ENCODE results near the gene ZNF775.
A peak's percentile ranks its signal among the peaks of the same experiment; 100 is the strongest.

ZNF775 gene

GRCh38 chr7:150378853-150379440 lies at the start of gene ZNF775:
Gene ZNF775 (plus strand): TSS chr7:150379330. CDS start chr7:150388471, 9,141 bp downstream.
- peak; percentile 91 for DNase-seq

GRCh38 chr7:150329331-150330120 lies 49.6 kb upstream of the ZNF775 start:
- DNase-seq, result no peak

GRCh38 chr7:150330211-150330885 lies 48.8 kb upstream of the ZNF775 start:
- no peak for DNase-seq

GRCh38 chr7:150332852-150333635 lies 46.1 kb upstream of the ZNF775 start:
- DNase-seq, result no peak

- no peak for DNase-seq
Measured at GRCh38 chr7:150333659-150334058, 45.5 kb upstream of the ZNF775 start.

- DNase-seq, result no peak
Measured at GRCh38 chr7:150334108-150334507, 45.0 kb upstream of the ZNF775 start.

GRCh38 chr7:150335108-150335773 lies 43.9 kb upstream of the ZNF775 start:
- DNase-seq, result no peak

- no peak for DNase-seq
Measured at GRCh38 chr7:150335774-150336112, 43.4 kb upstream of the ZNF775 start.

GRCh38 chr7:150336746-150337145 lies 42.4 kb upstream of the ZNF775 start:
- DNase-seq, result no peak

GRCh38 chr7:150337179-150337578 lies 42.0 kb upstream of the ZNF775 start:
- DNase-seq, result no peak

GRCh38 chr7:150337659-150338081 lies 41.5 kb upstream of the ZNF775 start:
- DNase-seq, result no peak

GRCh38 chr7:150338166-150338829 lies 40.8 kb upstream of the ZNF775 start:
- DNase-seq, result no peak

GRCh38 chr7:150339409-150339809 lies 39.7 kb upstream of the ZNF775 start:
- DNase-seq, result no peak

- DNase-seq, result no peak
Measured at GRCh38 chr7:150340024-150340749, 38.9 kb upstream of the ZNF775 start.

GRCh38 chr7:150340875-150341262 lies 38.3 kb upstream of the ZNF775 start:
- no peak for DNase-seq

GRCh38 chr7:150341263-150342120 lies 37.6 kb upstream of the ZNF775 start, which contains the start of gene RARRES2:
Gene RARRES2 (minus strand): TSS chr7:150341629. CDS start chr7:150340609, 1,020 bp downstream.
- DNase-seq, result no peak

- DNase-seq, result no peak
Measured at GRCh38 chr7:150342121-150342408, 37.1 kb upstream of the ZNF775 start.

GRCh38 chr7:150343225-150343624 lies 35.9 kb upstream of the ZNF775 start:
- no peak for DNase-seq

- no peak for DNase-seq
Measured at GRCh38 chr7:150344299-150344698, 34.8 kb upstream of the ZNF775 start.

GRCh38 chr7:150345012-150345411 lies 34.1 kb upstream of the ZNF775 start:
- no peak for DNase-seq

- no peak for DNase-seq
Measured at GRCh38 chr7:150346922-150347321, 32.2 kb upstream of the ZNF775 start.

Data from MV-4-11 (cell line).